Esophagus muscularis mucosa (tissue), 4 donors: ENCODE results near the gene TJAP1. TPM values are rescaled to one million over a fixed set of nuclear protein-coding genes. Genes with fewer than 3 reads are reported as not detected.

ENCODE experiments used
- DNase-seq: peaks from one replicate; pipeline ENCODE4 v3.0.0-alpha.2; 2017; ENCODE audit errors: extremely low spot score
- H3K27ac ChIP-seq, 4 donors: fragments of 200-600 bp; sonication (generic); replicated peaks in 1 of 4; 1 replicate in 3 of 4; 2 replicates in 1 of 4; pipeline ENCODE4 v1.5.1; 2016 to 2019; ENCODE audit warnings: mild to moderate bottlenecking in 1 of 4
- H3K27me3 ChIP-seq, 4 donors: fragments of 200-600 bp; sonication (generic); one replicate each; pipeline versions ENCODE4 v1.5.1 to v1.6.0; 2016 to 2019
- H3K36me3 ChIP-seq, 4 donors: fragments of 200-600 bp; sonication (generic); one replicate each; pipeline ENCODE4 v1.5.1; 2016 to 2019
- H3K4me1 ChIP-seq, 4 donors: fragments of 200-600 bp; sonication (generic); one replicate each; pipeline ENCODE4 v1.5.1; 2016 to 2019
- H3K4me3 ChIP-seq, 4 donors: fragments of 200-600 bp; sonication (generic); 1 replicate in 2 of 4; 2 replicates in 2 of 4; pipeline ENCODE4 v1.5.1; 2016 to 2019; ENCODE audit warnings: mild to moderate bottlenecking in 4 of 4, moderate library complexity in 1 of 4
- H3K9me3 ChIP-seq, 4 donors: fragments of 200-600 bp; sonication (generic); 1 replicate in 3 of 4; 2 replicates in 1 of 4; pipeline ENCODE4 v1.5.1; 2016 to 2019
- EP300 ChIP-seq: sonication (generic); formaldehyde crosslinking; IDR thresholded peaks from one replicate; pipeline ENCODE4 v1.6.1; 2017; ENCODE audit warnings: antibody characterized with exemption
- POLR2A ChIP-seq: fragments of 450-650 bp; IDR thresholded peaks from one replicate; pipeline ENCODE4 v1.6.1; 2017; ENCODE audit warnings: antibody characterized with exemption, moderate library complexity, mild to moderate bottlenecking, low read depth
- POLR2AphosphoS5 ChIP-seq, 2 donors: sonication (generic); formaldehyde crosslinking; IDR thresholded peaks; one replicate each; pipeline ENCODE4 v1.6.1; 2017; ENCODE audit warnings: antibody characterized with exemption in 2 of 2
- WGBS: methylation state at CpG from one replicate; pipeline ENCODE4 v1.1.5; 2018; 5-methylcytosine and 5-hydroxymethylcytosine counted together
- intact Hi-C: fragments of 100-400 bp; cut with DNase I; formaldehyde crosslinking; loops from one replicate; pipeline ENCODE4 v1.15.1; 2023
- total RNA-seq, 4 donors: library from RNA; depleted of rRNA; stranded (reverse); fragments of >200 nt; gene quantifications; one replicate each; pipeline versions ENCODE4 v1.1.0 to v1.2.1, GENCODE V29; 2016
- TF ChIP-seq, protein P1 (sequence below), 3 experiments: fragments of 200-600 bp in 2 of 3; fragments of 450-650 bp in 1 of 3; sonication (generic) in 2 of 3; IDR thresholded peaks; one replicate each; pipeline ENCODE4 v1.5.1; 2017 to 2019; ENCODE audit warnings: antibody characterized with exemption in 3 of 3, mild to moderate bottlenecking in 2 of 3, moderate library complexity in 1 of 3

Gene TJAP1
- total RNA-seq, 4 donors from 2014 or later, result 19.9 to 34.4 (median 26.4) TPM

DNA sequence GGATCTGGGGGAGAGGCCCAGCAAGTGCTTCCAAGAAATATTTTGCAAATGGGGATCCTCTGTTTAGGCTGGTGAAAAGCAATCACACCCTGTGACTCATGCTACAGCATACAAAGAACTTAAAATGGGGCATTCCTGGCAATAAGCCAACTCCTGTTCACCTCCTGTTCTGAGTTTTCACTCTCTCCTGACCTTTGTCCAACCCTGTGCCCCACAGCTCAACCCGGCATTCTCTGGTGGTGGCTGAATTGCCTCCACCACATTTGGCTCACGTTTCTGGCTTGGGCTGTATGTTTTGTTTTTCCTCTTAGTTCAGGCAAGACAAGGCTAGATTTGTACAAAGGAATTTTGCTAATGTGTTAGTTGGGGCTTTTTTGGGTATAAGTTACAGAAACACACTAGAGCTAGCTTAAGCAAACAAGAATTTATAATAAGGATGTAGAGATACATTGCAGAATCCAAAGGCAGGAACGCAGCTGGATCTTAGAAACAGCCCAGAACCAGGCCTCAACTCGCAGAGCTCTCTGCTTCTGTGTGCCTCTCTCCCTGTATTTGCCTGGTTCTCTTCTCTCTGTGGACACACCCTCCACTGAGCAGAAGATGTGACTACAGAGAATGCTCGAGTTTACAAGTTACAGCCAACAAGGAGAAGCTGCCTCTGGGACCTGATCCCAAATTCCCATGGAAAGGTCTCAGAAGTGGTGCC lies 40.6 kb upstream of the TJAP1 start:
- Histone ChIP-seq H3K27me3 (no peaks in the 10 kb centered on the region), H3K27ac (peak overlapping the region; percentile 25 to 72 (median 59)), H3K4me1 (peaks cover 22 to 28% (median 23%) of the 10 kb centered on the region in 4 donors), H3K9me3 (no peaks in the 10 kb centered on the region), H3K4me3 (no peak overlapping the region), H3K36me3 (peaks cover 11 to 72% (median 55%) of the 10 kb centered on the region in 4 donors)
- intact Hi-C loops, result no loop called here
- peak in 1 of 2 donors; percentile 56 for TF ChIP-seq POLR2AphosphoS5 (IDR thresholded peaks at IDR 0.05)
- TF ChIP-seq EP300, result no peak
- TF ChIP-seq, protein P1, sequence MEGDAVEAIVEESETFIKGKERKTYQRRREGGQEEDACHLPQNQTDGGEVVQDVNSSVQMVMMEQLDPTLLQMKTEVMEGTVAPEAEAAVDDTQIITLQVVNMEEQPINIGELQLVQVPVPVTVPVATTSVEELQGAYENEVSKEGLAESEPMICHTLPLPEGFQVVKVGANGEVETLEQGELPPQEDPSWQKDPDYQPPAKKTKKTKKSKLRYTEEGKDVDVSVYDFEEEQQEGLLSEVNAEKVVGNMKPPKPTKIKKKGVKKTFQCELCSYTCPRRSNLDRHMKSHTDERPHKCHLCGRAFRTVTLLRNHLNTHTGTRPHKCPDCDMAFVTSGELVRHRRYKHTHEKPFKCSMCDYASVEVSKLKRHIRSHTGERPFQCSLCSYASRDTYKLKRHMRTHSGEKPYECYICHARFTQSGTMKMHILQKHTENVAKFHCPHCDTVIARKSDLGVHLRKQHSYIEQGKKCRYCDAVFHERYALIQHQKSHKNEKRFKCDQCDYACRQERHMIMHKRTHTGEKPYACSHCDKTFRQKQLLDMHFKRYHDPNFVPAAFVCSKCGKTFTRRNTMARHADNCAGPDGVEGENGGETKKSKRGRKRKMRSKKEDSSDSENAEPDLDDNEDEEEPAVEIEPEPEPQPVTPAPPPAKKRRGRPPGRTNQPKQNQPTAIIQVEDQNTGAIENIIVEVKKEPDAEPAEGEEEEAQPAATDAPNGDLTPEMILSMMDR (IDR thresholded peaks at IDR 0.05), result no peak
- no peak for DNase-seq
- WGBS, result 11% methylated on average over 5 of the region's 5 CpGs

DNA sequence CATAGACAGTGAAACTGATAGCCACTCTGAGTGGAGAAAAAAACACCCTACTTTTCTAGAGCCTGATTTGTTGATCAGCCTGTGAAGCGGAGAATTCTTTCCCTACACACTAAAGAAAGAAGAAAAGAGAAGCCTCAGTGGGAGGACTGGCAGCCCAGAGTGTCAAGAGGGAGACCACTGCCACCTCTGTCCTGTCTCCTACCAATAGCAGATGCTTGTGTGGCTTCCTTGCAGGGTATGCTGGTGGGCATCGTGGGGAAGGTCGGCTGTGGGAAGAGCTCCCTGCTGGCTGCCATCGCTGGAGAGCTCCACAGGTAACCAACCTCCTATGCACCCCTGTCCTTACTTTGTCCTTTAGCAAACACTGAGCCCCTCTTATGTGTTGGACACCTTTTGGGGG lies 39.7 kb upstream of the TJAP1 start:
- Histone ChIP-seq H3K27ac (peak overlapping the region in 2 of 4 donors; percentile 65 to 72), H3K36me3 (peaks cover 18 to 72% (median 55%) of the 10 kb centered on the region in 4 donors), H3K4me1 (peaks cover 22 to 25% (median 23%) of the 10 kb centered on the region in 4 donors), H3K9me3 (no peaks in the 10 kb centered on the region), H3K4me3 (no peak overlapping the region), H3K27me3 (no peaks in the 10 kb centered on the region)
- TF ChIP-seq, protein P1 (IDR thresholded peaks at IDR 0.05), result no peak
- TF ChIP-seq EP300 (no peak), POLR2A (no peak), POLR2AphosphoS5 (IDR thresholded peaks at IDR 0.05) (no peak)
- no peak for DNase-seq
- intact Hi-C loops, result no loop called here
- WGBS, result 68% methylated on average over 4 of the region's 4 CpGs

DNA sequence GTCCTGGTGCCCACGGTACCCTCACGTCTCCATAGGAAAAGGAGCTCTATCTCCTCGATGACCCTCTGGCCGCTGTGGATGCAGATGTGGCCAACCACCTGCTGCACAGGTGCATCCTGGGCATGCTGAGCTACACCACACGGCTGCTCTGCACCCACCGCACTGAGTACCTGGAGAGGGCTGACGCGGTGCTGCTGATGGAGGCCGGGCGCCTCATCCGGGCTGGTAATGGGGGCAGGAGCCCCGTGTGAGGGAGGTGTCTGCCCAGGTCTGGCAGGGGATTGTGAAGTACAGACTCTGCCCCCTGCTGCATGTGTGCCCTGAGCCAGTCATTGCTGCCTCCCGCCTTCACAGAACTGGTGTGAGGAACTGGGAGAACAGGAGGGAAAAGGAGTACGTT lies 34.4 kb upstream of the TJAP1 start:
- no peaks in the 10 kb centered on the region for H3K27me3 ChIP-seq
- TF ChIP-seq EP300, result no peak
- TF ChIP-seq, protein P1 (IDR thresholded peaks at IDR 0.05), result no peak
- no peak for TF ChIP-seq POLR2A
- no peak for TF ChIP-seq POLR2AphosphoS5 (IDR thresholded peaks at IDR 0.05)
- intact Hi-C loops, result no loop called here
- DNase-seq, result no peak
- H3K27ac ChIP-seq, result no peak overlapping the region
- H3K4me1 ChIP-seq, result no peaks in the 10 kb centered on the region
- H3K4me3 ChIP-seq, result no peak overlapping the region
- no peaks in the 10 kb centered on the region for H3K9me3 ChIP-seq
- H3K36me3 ChIP-seq, result peaks cover 64 to 99% (median 93%) of the 10 kb centered on the region in 4 donors
- 89% methylated on average over 6 of the region's 14 CpGs for WGBS

DNA sequence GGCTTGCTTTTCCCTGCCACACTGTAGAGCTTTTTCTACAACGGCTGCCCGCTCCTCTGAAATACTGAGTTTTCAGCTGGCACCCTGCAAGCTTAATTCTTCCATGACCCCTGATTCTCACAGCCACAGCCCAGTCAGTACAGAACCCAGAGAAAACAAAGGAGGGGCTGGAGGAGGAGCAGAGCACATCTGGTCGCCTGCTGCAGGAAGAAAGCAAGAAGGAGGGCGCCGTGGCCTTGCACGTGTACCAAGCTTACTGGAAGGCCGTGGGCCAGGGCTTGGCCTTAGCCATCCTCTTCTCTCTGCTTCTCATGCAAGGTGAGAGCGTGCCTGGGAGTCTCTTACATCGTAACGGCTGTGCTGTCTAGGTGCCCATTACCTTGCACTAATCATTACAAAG lies 33.3 kb upstream of the TJAP1 start:
- DNase-seq, result no peak
- H3K27me3 ChIP-seq, result no peaks in the 10 kb centered on the region
- TF ChIP-seq, protein P1 (IDR thresholded peaks at IDR 0.05), result no peak
- no peak for TF ChIP-seq POLR2A
- TF ChIP-seq POLR2AphosphoS5 (IDR thresholded peaks at IDR 0.05), result no peak
- TF ChIP-seq EP300, result no peak
- no peak overlapping the region for H3K27ac ChIP-seq
- H3K36me3 ChIP-seq, result peaks cover 73 to 99% (median 95%) of the 10 kb centered on the region in 4 donors
- 85% methylated on average over 10 of the region's 10 CpGs for WGBS
- H3K4me3 ChIP-seq, result no peak overlapping the region
- intact Hi-C loops, result no loop called here
- H3K9me3 ChIP-seq, result no peaks in the 10 kb centered on the region
- H3K4me1 ChIP-seq, result no peaks in the 10 kb centered on the region

DNA sequence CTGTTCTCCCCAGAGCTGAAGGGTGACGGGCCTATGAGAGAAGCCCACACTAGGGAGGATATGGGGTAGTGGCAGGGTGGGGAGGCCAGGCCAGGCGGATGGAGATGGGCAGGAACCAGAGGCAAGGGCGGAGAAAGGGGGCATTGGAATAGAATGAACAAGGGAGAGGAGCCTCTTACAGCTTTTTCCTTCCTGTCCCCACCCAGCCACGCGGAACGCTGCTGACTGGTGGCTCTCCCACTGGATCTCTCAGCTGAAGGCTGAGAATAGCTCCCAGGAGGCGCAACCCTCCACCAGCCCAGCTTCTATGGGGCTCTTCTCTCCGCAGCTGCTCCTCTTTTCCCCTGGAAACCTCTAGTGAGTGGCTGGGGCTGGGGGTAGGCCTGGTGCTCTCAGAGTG lies 32.8 kb upstream of the TJAP1 start:
- WGBS, result 82% methylated on average over 8 of the region's 8 CpGs
- H3K4me1 ChIP-seq, result no peaks in the 10 kb centered on the region
- H3K4me3 ChIP-seq, result no peak overlapping the region
- H3K27me3 ChIP-seq, result no peaks in the 10 kb centered on the region
- H3K9me3 ChIP-seq, result no peaks in the 10 kb centered on the region
- no peak for DNase-seq
- H3K27ac ChIP-seq, result no peak overlapping the region
- H3K36me3 ChIP-seq, result peaks cover 76 to 99% (median 96%) of the 10 kb centered on the region in 4 donors
- TF ChIP-seq POLR2A (no peak), POLR2AphosphoS5 (IDR thresholded peaks at IDR 0.05) (no peak), EP300 (no peak)
- TF ChIP-seq, protein P1 (IDR thresholded peaks at IDR 0.05), result no peak
- intact Hi-C loops, result no loop called here
